SK-N-SH (cell line): ENCODE measurements around the gene SRGAP3. TPM values are rescaled to one million over a fixed set of nuclear protein-coding genes. Genes with fewer than 3 reads are reported as not detected.

Experiments
- CTCF ChIA-PET: fragments of 300-600, 350-600 bp; formaldehyde crosslinking; extraction: SDS; loops from one replicate; lab custom pipeline; 2021; lab: Yijun Ruan, JAX
- POLR2A ChIA-PET: fragments of 350-600 bp; sonication (Branson Sonifier 250); formaldehyde crosslinking; extraction: SDS; loops from one replicate; lab custom pipeline; 2020; ENCODE audit warnings: antibody characterized with exemption, inconsistent platforms; lab: Yijun Ruan, JAX
- DNase-seq: peaks from one replicate; pipeline ENCODE4 v3.0.0; 2012
- H2AFZ ChIP-seq: fragments of 200-600 bp; sonication (generic); 2 replicates; pipeline ENCODE4 v1.8.1; 2016; ENCODE audit warnings: antibody characterized with exemption, mild to moderate bottlenecking, low read depth
- H3F3A ChIP-seq: fragments of 200-600 bp; sonication (generic); replicated peaks from 2 replicates; pipeline ENCODE3; 2016; ENCODE audit warnings: antibody characterized with exemption, mild to moderate bottlenecking; ENCODE audit not compliant: insufficient read depth
- H3K27ac ChIP-seq, 2 experiments: fragments of 200-500 bp in 1 of 2; fragments of 200-600 bp in 1 of 2; sonication (Bioruptor generic) in 1 of 2; sonication (generic), shearing (Covaris generic) in 1 of 2; 2 replicates each; pipeline versions ENCODE4 v1.5.1 to v1.6.1; 2014 to 2016; ENCODE audit warnings: low read depth in 2 of 2, inconsistent platforms in 1 of 2, low read length in 1 of 2, mild to moderate bottlenecking in 1 of 2, mixed read lengths in 1 of 2
- H3K27me3 ChIP-seq: fragments of 200-600 bp; sonication (generic), shearing (Covaris generic); 2 replicates; pipeline ENCODE4 v1.6.1; 2016; ENCODE audit warnings: mixed run types; ENCODE audit not compliant: insufficient read depth
- H3K36me3 ChIP-seq, 2 experiments: fragments of 200-500 bp in 1 of 2; fragments of 200-600 bp in 1 of 2; sonication (Bioruptor generic) in 1 of 2; sonication (generic) in 1 of 2; replicated peaks in 1 of 2; 2 replicates each; pipeline versions ENCODE3 to v1.5.1; 2014 to 2016; ENCODE audit warnings: low read length in 1 of 2, mild to moderate bottlenecking in 1 of 2; ENCODE audit not compliant: insufficient read depth in 2 of 2, control insufficient read depth in 1 of 2
- H3K4me1 ChIP-seq, 2 experiments: fragments of 200-500 bp in 1 of 2; fragments of 200-600 bp in 1 of 2; sonication (Bioruptor generic) in 1 of 2; sonication (generic), shearing (Covaris generic) in 1 of 2; 2 replicates each; pipeline versions ENCODE4 v1.5.1 to v1.6.1; 2014 to 2016; ENCODE audit warnings: low read depth in 1 of 2, low read length in 1 of 2, mixed run types in 1 of 2; ENCODE audit not compliant: insufficient read depth in 2 of 2, control insufficient read depth in 1 of 2
- H3K4me2 ChIP-seq: fragments of 200-600 bp; sonication (generic), shearing (Covaris generic); 2 replicates; pipeline ENCODE4 v1.6.1; 2017; ENCODE audit warnings: mixed run types
- H3K4me3 ChIP-seq, 2 experiments: fragments of 200-500 bp in 1 of 2; fragments of 200-600 bp in 1 of 2; sonication (Bioruptor generic) in 1 of 2; sonication (generic), shearing (Covaris generic) in 1 of 2; 2 replicates each; pipeline versions ENCODE4 v1.5.1 to v1.8.1; 2014 to 2016; ENCODE audit warnings: low read depth in 2 of 2, inconsistent platforms in 1 of 2, low read length in 1 of 2, mild to moderate bottlenecking in 1 of 2, mixed read lengths in 1 of 2, moderate library complexity in 1 of 2
- H3K79me2 ChIP-seq: fragments of 200-600 bp; sonication (generic); 2 replicates; pipeline ENCODE4 v1.8.1; 2017; ENCODE audit warnings: mild to moderate bottlenecking; ENCODE audit not compliant: insufficient read depth
- H3K9ac ChIP-seq: fragments of 200-600 bp; sonication (generic); 2 replicates; pipeline ENCODE4 v1.6.1; 2017; ENCODE audit warnings: mixed run types
- H3K9me2 ChIP-seq: fragments of 200-600 bp; sonication (generic); 2 replicates; pipeline ENCODE4 v1.6.1; 2017; ENCODE audit warnings: mixed run types
- H3K9me3 ChIP-seq: fragments of 200-600 bp; sonication (generic); 2 replicates; pipeline ENCODE4 v1.6.1; 2017; ENCODE audit warnings: mixed run types, mild to moderate bottlenecking, moderate library complexity
- H4K20me1 ChIP-seq: fragments of 200-600 bp; sonication (generic); 2 replicates; pipeline ENCODE4 v1.6.1; 2017; ENCODE audit warnings: mild to moderate bottlenecking, mixed run types; ENCODE audit not compliant: insufficient read depth
- CHD2 ChIP-seq: fragments of 150-350 bp; IDR thresholded peaks from 2 replicates; pipeline ENCODE4 v1.6.1; 2018; ENCODE audit warnings: low read length; ENCODE audit not compliant: partially characterized antibody
- ELF1 ChIP-seq: IDR thresholded peaks from 2 replicates; pipeline ENCODE4 v1.4.0; 2012
- FOSL2 ChIP-seq: IDR thresholded peaks from 2 replicates; pipeline ENCODE4 v1.4.0; 2012; ENCODE audit warnings: low read depth, mild to moderate bottlenecking, moderate library complexity, borderline replicate concordance
- GATA2 ChIP-seq: sonication (generic); formaldehyde crosslinking; IDR thresholded peaks from 2 replicates; pipeline ENCODE4 v1.5.0; 2020; ENCODE audit warnings: mild to moderate bottlenecking, missing genetic modification reagents
- JUND ChIP-seq: IDR thresholded peaks from 2 replicates; pipeline ENCODE4 v1.4.0; 2012
- MAX ChIP-seq: IDR thresholded peaks from 2 replicates; pipeline ENCODE4 v1.4.0; 2012; ENCODE audit warnings: low read depth
- MEF2A ChIP-seq: IDR thresholded peaks from 2 replicates; pipeline ENCODE4 v1.4.0; 2012; ENCODE audit warnings: low read depth, borderline replicate concordance
- NFIC ChIP-seq: IDR thresholded peaks from 2 replicates; pipeline ENCODE4 v1.4.0; 2012; ENCODE audit warnings: borderline replicate concordance
- PBX3 ChIP-seq: IDR thresholded peaks from 2 replicates; pipeline ENCODE4; 2012
- RAD21 ChIP-seq: IDR thresholded peaks from 2 replicates; pipeline ENCODE4 v1.6.1; 2012; ENCODE audit warnings: mild to moderate bottlenecking, low read length
- RCOR1 ChIP-seq: fragments of 150-350 bp; IDR thresholded peaks from 2 replicates; pipeline ENCODE4 v1.6.1; 2017; ENCODE audit warnings: antibody characterized with exemption, low read length
- RXRA ChIP-seq: IDR thresholded peaks from 2 replicates; pipeline ENCODE4 v1.4.0; 2012; ENCODE audit warnings: low read depth, mild to moderate bottlenecking, borderline replicate concordance
- SMC3 ChIP-seq: IDR thresholded peaks from 2 replicates; pipeline ENCODE4 v1.6.1; 2012; ENCODE audit warnings: low read depth, low read length, improper control_type of control experiment
- TAF1 ChIP-seq: IDR thresholded peaks from 2 replicates; pipeline ENCODE4 v1.6.1; 2012; ENCODE audit warnings: low read depth, mild to moderate bottlenecking, low read length, moderate library complexity, borderline replicate concordance
- TCF12 ChIP-seq: IDR thresholded peaks from 2 replicates; pipeline ENCODE4 v1.4.0; 2012
- TEAD4 ChIP-seq: IDR thresholded peaks from 2 replicates; pipeline ENCODE4 v1.4.0; 2012; ENCODE audit warnings: mild to moderate bottlenecking, borderline replicate concordance; ENCODE audit not compliant: insufficient read depth
- YY1 ChIP-seq: IDR thresholded peaks from 2 replicates; pipeline ENCODE4 v1.4.0; 2012; ENCODE audit warnings: low read depth, mild to moderate bottlenecking
- ZBTB33 ChIP-seq: IDR thresholded peaks from 2 replicates; pipeline ENCODE4 v1.4.0; 2012; ENCODE audit warnings: low read depth, borderline replicate concordance
- WGBS: methylation state at CpG from one replicate; pipeline ENCODE4 v1.1.6; 2017; ENCODE audit warnings: low lambda C conversion rate; 5-methylcytosine and 5-hydroxymethylcytosine counted together
- polyA plus RNA-seq, 3 experiments: library from polyadenylated mRNA; depleted of rRNA; stranded (reverse); fragments of >200 nt; gene quantifications; 2 replicates each; pipeline ENCODE4 v1.2.3, GENCODE V29; 2012
- TF ChIP-seq, protein P1 (sequence below): fragments of 200-600 bp; sonication (generic); IDR thresholded peaks from 2 replicates; pipeline ENCODE4 v1.6.1; 2017; ENCODE audit warnings: antibody characterized with exemption, mild to moderate bottlenecking, moderate library complexity

Gene SRGAP3
- polyA plus RNA-seq, 1 of the 3 experiments (the other 2 are of a cell fraction) = 2.8 TPM

DNA sequence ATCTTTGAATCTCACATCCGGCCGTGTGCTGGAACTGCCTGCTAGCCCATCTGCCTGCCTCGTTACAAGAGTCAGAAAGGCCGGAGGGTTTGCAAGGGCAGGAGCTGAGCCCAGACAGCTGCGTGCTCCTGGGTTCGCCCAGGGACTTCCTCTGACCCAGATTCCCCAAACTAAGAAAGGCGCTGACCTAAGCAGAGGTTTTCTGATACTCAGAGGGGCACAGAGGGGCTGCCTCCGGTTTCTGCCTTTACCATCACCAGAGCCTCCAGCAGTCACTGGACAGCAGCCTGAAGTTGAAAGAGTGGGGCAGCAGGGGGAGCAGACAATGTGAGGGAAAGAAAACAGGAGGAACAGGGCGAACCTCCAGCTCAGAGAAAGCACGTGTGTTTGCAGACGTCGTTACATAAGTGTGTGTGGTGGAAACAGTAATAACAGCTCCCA, 252.7 kb downstream of the SRGAP3 start:
- Histone ChIP-seq H3K36me3 (no peaks in the 10 kb centered on the region), H3K9me2 (no peaks in the 10 kb centered on the region), H3K9ac (no peak overlapping the region), H3K4me1 (no peaks in the 10 kb centered on the region), H3K27me3 (no peaks in the 10 kb centered on the region), H3K4me3 (no peak overlapping the region), H3K4me2 (no peak overlapping the region), H3K9me3 (no peaks in the 10 kb centered on the region), H3K79me2 (no peaks in the 10 kb centered on the region), H4K20me1 (no peaks in the 10 kb centered on the region), H2AFZ (no peak overlapping the region), H3F3A (no peaks in the 10 kb centered on the region), H3K27ac (no peak overlapping the region)
- ChIA-PET CTCF (interaction anchor here (1.5 to 7.2 kb wide), 3 partner anchors 9 to 307 kb away, joined by 6 to 50 read pairs (median 42); no protein-coding TSS in a partner anchor), POLR2A (no interaction called here)
- DNase-seq = no peak
- TF ChIP-seq RAD21 (peak; percentile 29; the same call in 1 of the 2 replicates), YY1 (no peak), TAF1 (no peak), PBX3 (no peak), ZBTB33 (no peak), ELF1 (no peak), MAX (no peak), TEAD4 (no peak), MEF2A (no peak), GATA2 (CRISPR knock-in tag) (no peak), NFIC (no peak), SMC3 (peak; percentile 27; the same call in 1 of the 2 replicates)
- TF ChIP-seq, protein P1, sequence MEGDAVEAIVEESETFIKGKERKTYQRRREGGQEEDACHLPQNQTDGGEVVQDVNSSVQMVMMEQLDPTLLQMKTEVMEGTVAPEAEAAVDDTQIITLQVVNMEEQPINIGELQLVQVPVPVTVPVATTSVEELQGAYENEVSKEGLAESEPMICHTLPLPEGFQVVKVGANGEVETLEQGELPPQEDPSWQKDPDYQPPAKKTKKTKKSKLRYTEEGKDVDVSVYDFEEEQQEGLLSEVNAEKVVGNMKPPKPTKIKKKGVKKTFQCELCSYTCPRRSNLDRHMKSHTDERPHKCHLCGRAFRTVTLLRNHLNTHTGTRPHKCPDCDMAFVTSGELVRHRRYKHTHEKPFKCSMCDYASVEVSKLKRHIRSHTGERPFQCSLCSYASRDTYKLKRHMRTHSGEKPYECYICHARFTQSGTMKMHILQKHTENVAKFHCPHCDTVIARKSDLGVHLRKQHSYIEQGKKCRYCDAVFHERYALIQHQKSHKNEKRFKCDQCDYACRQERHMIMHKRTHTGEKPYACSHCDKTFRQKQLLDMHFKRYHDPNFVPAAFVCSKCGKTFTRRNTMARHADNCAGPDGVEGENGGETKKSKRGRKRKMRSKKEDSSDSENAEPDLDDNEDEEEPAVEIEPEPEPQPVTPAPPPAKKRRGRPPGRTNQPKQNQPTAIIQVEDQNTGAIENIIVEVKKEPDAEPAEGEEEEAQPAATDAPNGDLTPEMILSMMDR = no peak; the same call in 1 of the 2 replicates
- WGBS = 71% methylated on average over 11 of the region's 12 CpGs

- Histone ChIP-seq H3K9me2 (no peaks in the 10 kb centered on the region), H3K36me3 (no peaks in the 10 kb centered on the region), H3K4me1 (no peaks in the 10 kb centered on the region), H3K4me3 (no peak overlapping the region), H4K20me1 (no peaks in the 10 kb centered on the region), H3K4me2 (no peak overlapping the region), H3K9ac (no peak overlapping the region), H3K27me3 (no peaks in the 10 kb centered on the region), H3K9me3 (no peaks in the 10 kb centered on the region), H2AFZ (no peak overlapping the region), H3K27ac (no peak overlapping the region), H3K79me2 (no peaks in the 10 kb centered on the region), H3F3A (no peaks in the 10 kb centered on the region)
- 49% methylated on average over 2 of the region's 2 CpGs for WGBS
- ChIA-PET CTCF (interaction anchor here (0.6 to 7.2 kb wide), 4 partner anchors 9 to 307 kb away, joined by 3 to 50 read pairs (median 24); no protein-coding TSS in a partner anchor), POLR2A (no interaction called here)
- TF ChIP-seq RCOR1 (no peak), TAF1 (no peak), ELF1 (no peak), PBX3 (no peak), RAD21 (no peak), TCF12 (no peak), YY1 (no peak), JUND (no peak), RXRA (no peak), FOSL2 (no peak), MEF2A (no peak), CHD2 (no peak)
- no peak for DNase-seq
Observed at GRCh38 chr3:8996216-8996615, 253.2 kb downstream of the SRGAP3 start.
